CD4-positive, alpha-beta T cell (primary cell): Measurements from ENCODE around the gene HEY2. TPM values are rescaled to one million over a fixed set of nuclear protein-coding genes. Genes with fewer than 3 reads are reported as not detected.

Source experiments
- ATAC-seq: fragments of 200-7000 bp; cut with Tn5 transposase; one replicate; pipeline ENCODE4 v1.10.0; 2022; ENCODE audit warnings: mild to moderate bottlenecking; ENCODE audit not compliant: poor library complexity
- CTCF ChIA-PET: fragments of 350-600 bp; sonication (Branson Sonifier 250); formaldehyde crosslinking; loops from one replicate; lab custom pipeline; 2021; ENCODE audit warnings: antibody characterized with exemption, inconsistent platforms; lab: Charles Lee
- POLR2A ChIA-PET: fragments of 350-600 bp; sonication (Branson Sonifier 250); formaldehyde crosslinking; loops from one replicate; lab custom pipeline; 2021; ENCODE audit warnings: antibody characterized with exemption, inconsistent platforms; lab: Charles Lee
- DNase-seq, 14 experiments: peaks; one replicate each; pipeline ENCODE4 v3.0.0-alpha.2; 2013 to 2020; ENCODE audit warnings: mixed read lengths in 2 of 14
- H3K27ac ChIP-seq, 2 donors: one replicate each; pipeline versions ENCODE4 v1.5.1 to v1.7.0; 2013; ENCODE audit warnings: low read length in 2 of 2, low read depth in 1 of 2, mild to moderate bottlenecking in 1 of 2
- H3K27me3 ChIP-seq, 2 experiments: 1 replicate in 1 of 2; 2 replicates in 1 of 2; pipeline versions ENCODE4 v1.6.1 to v1.7.0; 2013; ENCODE audit warnings: low read length in 2 of 2, control low read depth in 1 of 2, mild to moderate bottlenecking in 1 of 2, moderate library complexity in 1 of 2; ENCODE audit not compliant: insufficient read depth in 2 of 2, control insufficient read depth in 1 of 2
- H3K36me3 ChIP-seq: one replicate; pipeline ENCODE4 v1.6.1; 2013; ENCODE audit warnings: low read length, control low read depth; ENCODE audit not compliant: insufficient read depth
- H3K4me1 ChIP-seq: one replicate; pipeline ENCODE4 v1.6.1; 2013; ENCODE audit warnings: low read length, control low read depth; ENCODE audit not compliant: insufficient read depth
- H3K4me3 ChIP-seq: one replicate; pipeline ENCODE4 v1.5.1; 2013; ENCODE audit warnings: mild to moderate bottlenecking, low read length, moderate library complexity
- H3K9me3 ChIP-seq, 2 experiments: 1 replicate in 1 of 2; 2 replicates in 1 of 2; pipeline versions ENCODE4 v1.6.1 to v1.7.0; 2013; ENCODE audit warnings: low read length in 2 of 2, mild to moderate bottlenecking in 2 of 2, control low read depth in 1 of 2, moderate library complexity in 1 of 2; ENCODE audit not compliant: control insufficient read depth in 1 of 2, insufficient read depth in 1 of 2
- H3K27ac Mint-ChIP-seq: one replicate; pipeline ENCODE4 v1.8.0; 2020; ENCODE audit warnings: mixed read lengths
- H3K27me3 Mint-ChIP-seq: one replicate; pipeline ENCODE4 v1.8.0; 2021; ENCODE audit warnings: mixed read lengths
- H3K36me3 Mint-ChIP-seq: one replicate; pipeline ENCODE4 v1.8.0; 2021; ENCODE audit warnings: low read depth, mixed read lengths
- H3K4me1 Mint-ChIP-seq: one replicate; pipeline ENCODE4 v1.8.0; 2021; ENCODE audit warnings: low read depth, mixed read lengths
- H3K4me3 Mint-ChIP-seq: one replicate; pipeline ENCODE4 v1.8.0; 2020; ENCODE audit warnings: mild to moderate bottlenecking, mixed read lengths
- H3K9me3 Mint-ChIP-seq: one replicate; pipeline ENCODE4 v1.8.0; 2020; ENCODE audit warnings: mixed read lengths
- intact Hi-C, 2 experiments: fragments of 100-400 bp; cut with DNase I in 1 of 2; cut with micrococcal nuclease in 1 of 2; formaldehyde crosslinking; loops; one replicate each; pipeline versions ENCODE4 v1.15.1 to v1.9.0; 2023 to 2025; cut with DNase I, micrococcal nuclease
- total RNA-seq, 174 experiments: library from RNA in 2 of 174; stranded (reverse) in 2 of 174; gene quantifications; one replicate each; pipeline ENCODE4 v1.2.3 and lab custom pipeline; 2021 to 2026
- TF ChIP-seq, protein P1 (sequence below): fragments of 200-600 bp; IDR thresholded peaks from one replicate; pipeline ENCODE4 v1.8.0; 2022; ENCODE audit warnings: antibody characterized with exemption, mild to moderate bottlenecking

Gene HEY2
- total RNA-seq, 2 experiments from 2014 or later = 0.08 to 0.30 TPM

DNA sequence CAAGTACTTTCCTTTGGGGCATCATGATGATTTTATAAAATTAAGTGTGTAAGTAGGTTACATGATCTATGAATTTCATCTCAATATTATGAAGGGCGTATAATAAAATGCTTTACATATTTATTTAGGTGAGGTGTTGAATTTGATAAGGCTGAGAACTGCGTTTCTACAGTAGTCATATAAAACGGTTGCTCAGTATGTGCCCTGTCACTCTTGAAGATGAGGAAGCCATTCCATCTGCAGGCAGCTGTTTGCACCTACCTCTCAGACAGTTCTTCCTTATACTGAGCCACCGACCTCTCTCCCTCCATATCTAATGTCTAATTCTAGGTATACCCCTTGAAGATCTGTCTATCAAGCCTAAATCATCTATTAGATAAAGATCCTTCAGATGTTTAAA is 57.4 kb downstream of the HEY2 start:
- POLR2A ChIA-PET = interaction anchor here (1.0 to 1.9 kb wide), 2 partner anchors 16 kb away, joined by 3 to 13 read pairs; partner anchors contain the start of gene NCOA7
- intact Hi-C loops = no loop called here
- H3K4me3 Mint-ChIP-seq = no peak overlapping the region
- CTCF ChIA-PET = interaction anchor here (2.1 to 2.6 kb wide), 2 partner anchors 10 to 24 kb away, joined by 4 to 7 read pairs; no protein-coding TSS in a partner anchor
- H3K27me3 ChIP-seq = no peaks in the 10 kb centered on the region
- H3K36me3 Mint-ChIP-seq = peaks cover 38% of the 10 kb centered on the region
- DNase-seq (no peak), ATAC-seq (no peak)
- H3K4me3 ChIP-seq = no peak overlapping the region
- peaks cover 5% of the 10 kb centered on the region for H3K36me3 ChIP-seq
- H3K27ac Mint-ChIP-seq = no peak overlapping the region
- TF ChIP-seq, protein P1, sequence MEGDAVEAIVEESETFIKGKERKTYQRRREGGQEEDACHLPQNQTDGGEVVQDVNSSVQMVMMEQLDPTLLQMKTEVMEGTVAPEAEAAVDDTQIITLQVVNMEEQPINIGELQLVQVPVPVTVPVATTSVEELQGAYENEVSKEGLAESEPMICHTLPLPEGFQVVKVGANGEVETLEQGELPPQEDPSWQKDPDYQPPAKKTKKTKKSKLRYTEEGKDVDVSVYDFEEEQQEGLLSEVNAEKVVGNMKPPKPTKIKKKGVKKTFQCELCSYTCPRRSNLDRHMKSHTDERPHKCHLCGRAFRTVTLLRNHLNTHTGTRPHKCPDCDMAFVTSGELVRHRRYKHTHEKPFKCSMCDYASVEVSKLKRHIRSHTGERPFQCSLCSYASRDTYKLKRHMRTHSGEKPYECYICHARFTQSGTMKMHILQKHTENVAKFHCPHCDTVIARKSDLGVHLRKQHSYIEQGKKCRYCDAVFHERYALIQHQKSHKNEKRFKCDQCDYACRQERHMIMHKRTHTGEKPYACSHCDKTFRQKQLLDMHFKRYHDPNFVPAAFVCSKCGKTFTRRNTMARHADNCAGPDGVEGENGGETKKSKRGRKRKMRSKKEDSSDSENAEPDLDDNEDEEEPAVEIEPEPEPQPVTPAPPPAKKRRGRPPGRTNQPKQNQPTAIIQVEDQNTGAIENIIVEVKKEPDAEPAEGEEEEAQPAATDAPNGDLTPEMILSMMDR = no peak
- H3K27ac ChIP-seq = no peak overlapping the region
- H3K4me1 Mint-ChIP-seq = peaks cover 80% of the 10 kb centered on the region
- no peaks in the 10 kb centered on the region for H3K9me3 Mint-ChIP-seq
- no peaks in the 10 kb centered on the region for H3K27me3 Mint-ChIP-seq
- H3K4me1 ChIP-seq = peaks cover 26% of the 10 kb centered on the region
- H3K9me3 ChIP-seq = no peaks in the 10 kb centered on the region

DNA sequence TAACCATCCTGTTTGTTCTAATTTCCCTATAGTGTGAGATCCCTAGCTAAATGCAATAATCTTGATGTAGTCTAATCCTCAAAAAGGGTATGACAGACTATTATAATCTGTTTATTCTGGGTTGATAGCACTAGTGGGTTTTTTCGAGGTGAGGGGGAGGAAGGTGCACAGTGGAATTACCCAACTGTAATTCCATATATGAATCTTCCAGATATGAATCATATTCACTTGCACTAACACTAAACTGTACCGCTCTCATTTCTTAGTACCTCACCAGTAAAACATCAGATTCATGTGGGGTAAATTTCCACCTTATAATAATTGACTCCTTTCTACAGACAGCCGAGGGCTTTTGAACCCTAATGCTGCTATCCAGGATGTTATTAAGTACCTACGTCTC is 57.9 kb downstream of the HEY2 start:
- TF ChIP-seq, protein P1 = no peak
- no peak overlapping the region for H3K4me3 Mint-ChIP-seq
- CTCF ChIA-PET = interaction anchor here (1.1 to 2.6 kb wide), 3 partner anchors 11 to 24 kb away, joined by 3 to 7 read pairs (median 4); no protein-coding TSS in a partner anchor
- Histone ChIP-seq H3K27ac (no peak overlapping the region), H3K4me1 (peaks cover 26% of the 10 kb centered on the region), H3K27me3 (no peaks in the 10 kb centered on the region), H3K36me3 (peaks cover 5% of the 10 kb centered on the region), H3K9me3 (no peaks in the 10 kb centered on the region), H3K4me3 (no peak overlapping the region)
- no peaks in the 10 kb centered on the region for H3K9me3 Mint-ChIP-seq
- POLR2A ChIA-PET = interaction anchor here (1.9 kb wide), 1 partner anchor 16 kb away, joined by 13 read pairs; the partner anchor contains the start of gene NCOA7
- DNase-seq (no peak), ATAC-seq (no peak)
- intact Hi-C loops = no loop called here
- peaks cover 34% of the 10 kb centered on the region for H3K36me3 Mint-ChIP-seq
- peaks cover 81% of the 10 kb centered on the region for H3K4me1 Mint-ChIP-seq
- no peak overlapping the region for H3K27ac Mint-ChIP-seq
- no peaks in the 10 kb centered on the region for H3K27me3 Mint-ChIP-seq

DNA sequence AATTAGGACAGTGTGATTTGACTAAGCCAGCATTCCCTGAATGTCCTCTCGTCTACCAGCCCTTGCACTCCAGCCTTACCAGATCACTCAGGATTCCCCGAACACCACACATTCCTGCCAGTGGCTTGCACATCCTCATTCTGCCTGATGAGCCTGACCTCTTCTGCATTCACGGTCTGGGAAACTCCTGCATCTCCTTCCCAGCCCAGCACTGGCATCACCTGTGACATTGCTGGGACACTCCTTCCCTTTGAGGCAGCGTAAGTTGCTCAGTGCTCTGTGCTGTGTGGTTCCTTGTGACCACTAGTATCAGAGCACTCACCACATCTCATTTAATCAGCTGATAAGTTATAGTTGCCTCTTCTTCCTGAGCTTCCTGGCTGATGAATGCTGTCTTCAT is 58.6 kb downstream of the HEY2 start:
- Mint-ChIP-seq H3K4me3 (no peak overlapping the region), H3K27ac (peak overlapping the region; percentile 45), H3K36me3 (peaks cover 37% of the 10 kb centered on the region), H3K4me1 (peaks cover 81% of the 10 kb centered on the region), H3K9me3 (no peaks in the 10 kb centered on the region), H3K27me3 (no peaks in the 10 kb centered on the region)
- Histone ChIP-seq H3K27me3 (no peaks in the 10 kb centered on the region), H3K36me3 (peaks cover 5% of the 10 kb centered on the region), H3K9me3 (no peaks in the 10 kb centered on the region), H3K4me1 (peaks cover 25% of the 10 kb centered on the region), H3K27ac (no peak overlapping the region), H3K4me3 (no peak overlapping the region)
- ChIA-PET POLR2A (interaction anchor here (1.9 kb wide), 1 partner anchor 17 kb away, joined by 13 read pairs; the partner anchor contains the start of gene NCOA7), CTCF (interaction anchor here (0.8 to 2.6 kb wide), 4 partner anchors 11 to 98 kb away, joined by 3 to 7 read pairs (median 4); no protein-coding TSS in a partner anchor)
- ATAC-seq (peak; percentile 41), DNase-seq (no peak)
- TF ChIP-seq, protein P1 = no peak
- intact Hi-C loops = no loop called here
